Measurements from ENCODE around the gene ZBED4. TPM values are rescaled to one million over a fixed set of nuclear protein-coding genes. Genes with fewer than 3 reads are reported as not detected.

ZBED4 gene
- total RNA-seq, 1 experiment from 2014 or later = 23.0 TPM

GRCh38 chr22:49915610-49916009, 62.0 kb downstream of the ZBED4 start:
- Histone ChIP-seq H2BK5ac (ENCODE audit: insufficient read length, low read length) (no peak overlapping the region), H3K79me2 (ENCODE audit: insufficient read depth, low read length) (no peaks in the 10 kb centered on the region; the same call in 1 of the 2 replicates), H2BK12ac (ENCODE audit: insufficient read length, low read depth, low read length) (no peak overlapping the region), H3K27ac (ENCODE audit: insufficient read length, low read depth, low read length) (no peak overlapping the region), H4K8ac (replicated peaks; ENCODE audit: insufficient read length, low read depth, low read length) (no peak overlapping the region), H3K79me1 (ENCODE audit: insufficient read depth, low read depth, low read length, poor library complexity, severe bottlenecking) (no peaks in the 10 kb centered on the region), H4K5ac (ENCODE audit: insufficient read length, low read depth, low read length) (no peak overlapping the region), H2BK120ac (ENCODE audit: low read depth, low read length, poor library complexity, severe bottlenecking) (no peak overlapping the region), H3K4me2 (ENCODE audit: insufficient read depth, insufficient read length, low read length) (no peak overlapping the region), H3K14ac (ENCODE audit: insufficient read depth, low read length) (no peak overlapping the region), H3K56ac (ENCODE audit: insufficient read length, low read depth, low read length) (no peak overlapping the region), H3K23me2 (ENCODE audit: insufficient read length, low read depth, low read length, poor library complexity, severe bottlenecking) (peaks cover 9% of the 10 kb centered on the region), H2BK20ac (ENCODE audit: low read depth, low read length, poor library complexity, severe bottlenecking) (no peak overlapping the region), H4K20me1 (ENCODE audit: control insufficient read depth, insufficient read depth, insufficient read length) (no peaks in the 10 kb centered on the region), H3K23ac (ENCODE audit: insufficient read length, low read depth, low read length) (no peak overlapping the region), H3K18ac (ENCODE audit: insufficient read length, low read depth, low read length) (no peak overlapping the region), H3K9me3 (ENCODE audit: control insufficient read depth, low read depth, low read length) (no peaks in the 10 kb centered on the region), H2BK15ac (ENCODE audit: low read depth, low read length) (no peak overlapping the region), H2AFZ (ENCODE audit: low read length) (no peak overlapping the region), H4K91ac (ENCODE audit: insufficient read length, low read depth, low read length) (no peak overlapping the region), H3K9ac (ENCODE audit: extremely low read depth, insufficient read length, low read length) (no peak overlapping the region), H3K27me3 (ENCODE audit: insufficient read depth, low read length) (no peaks in the 10 kb centered on the region), H3K4me1 (ENCODE audit: insufficient read depth, low read length) (no peaks in the 10 kb centered on the region), H2AK5ac (ENCODE audit: insufficient read length, low read length) (no peak overlapping the region), H3T11ph (ENCODE audit: low read length) (no peak overlapping the region), H3K4ac (ENCODE audit: low read depth, low read length) (no peak overlapping the region)
- DNase-seq = no peak
- Mint-ChIP-seq H3K36me3 (ENCODE audit: insufficient read depth in 1 of 3, low read depth in 3 of 3) (peaks cover 3 to 23% (median 19%) of the 10 kb centered on the region in 3 experiments; a peak in 5 of 7 replicates), H3K9me3 (no peaks in the 10 kb centered on the region), H3K27me3 (ENCODE audit: low read depth) (peaks cover 2% of the 10 kb centered on the region; the same call in 1 of the 2 replicates), H3K27ac (no peak overlapping the region), H3K4me1 (peaks cover 5 to 8% of the 10 kb centered on the region in 2 experiments; a peak in 2 of 4 replicates), H3K4me3 (peak overlapping the region in 1 of 2 experiments; percentile 24; a peak in 1 of 5 replicates)
- no CpG with 5 or more reads among the region's 12 CpGs for WGBS (ENCODE audit: extremely low coverage, insufficient read length, low lambda C conversion rate)
- TF ChIP-seq CTCF (conservative IDR thresholded peaks at IDR 0.05) = no peak

All from H9 (cell line).